Lung (tissue), 12 donors: ENCODE results near the gene YTHDC1. TPM values are rescaled to one million over a fixed set of nuclear protein-coding genes. Genes with fewer than 3 reads are reported as not detected.
A peak's percentile ranks its signal among the peaks of the same experiment; 100 is the strongest.

ENCODE experiments used
- ATAC-seq: fragments of 200-7000 bp; cut with Tn5 transposase; one replicate; pipeline ENCODE4 v1.9.1; 2020; ENCODE audit warnings: moderate number of reproducible peaks; ENCODE audit not compliant: insufficient read depth, low FRiP score
- DNase-seq, 3 donors: peaks; one replicate each; pipeline ENCODE4 v3.0.0-alpha.2; 2013 to 2017
- H3K27ac ChIP-seq, 2 donors: one replicate each; pipeline ENCODE4 v1.5.1; 2013; ENCODE audit warnings: mild to moderate bottlenecking in 2 of 2, moderate library complexity in 2 of 2, control low read depth in 1 of 2, inconsistent platforms in 1 of 2, low read depth in 1 of 2, low read length in 1 of 2
- H3K27me3 ChIP-seq, 3 donors: one replicate each; pipeline ENCODE4 v1.5.1; 2013; ENCODE audit warnings: low read length in 2 of 3; ENCODE audit not compliant: control insufficient read depth in 3 of 3, insufficient read depth in 3 of 3
- H3K36me3 ChIP-seq, 4 donors: one replicate each; pipeline ENCODE4 v1.5.1; 2013; ENCODE audit warnings: low read length in 4 of 4, mild to moderate bottlenecking in 1 of 4, moderate library complexity in 1 of 4; ENCODE audit not compliant: control insufficient read depth in 4 of 4, insufficient read depth in 4 of 4
- H3K4me1 ChIP-seq, 5 donors: one replicate each; pipeline ENCODE4 v1.5.1; 2013; ENCODE audit warnings: low read length in 5 of 5, mild to moderate bottlenecking in 2 of 5, moderate library complexity in 1 of 5; ENCODE audit not compliant: control insufficient read depth in 5 of 5, insufficient read depth in 5 of 5
- H3K4me3 ChIP-seq: one replicate; pipeline ENCODE4 v1.5.1; 2013; ENCODE audit warnings: mild to moderate bottlenecking, control low read depth, moderate library complexity
- H3K9ac ChIP-seq, 2 donors: one replicate each; pipeline ENCODE4 v1.5.1; 2013; ENCODE audit warnings: low read length in 2 of 2, control low read depth in 1 of 2; ENCODE audit not compliant: insufficient read depth in 1 of 2
- H3K9me3 ChIP-seq, 4 donors: one replicate each; pipeline ENCODE4 v1.5.1; 2013; ENCODE audit warnings: low read length in 3 of 4, mild to moderate bottlenecking in 1 of 4, moderate library complexity in 1 of 4; ENCODE audit not compliant: control insufficient read depth in 4 of 4, insufficient read depth in 3 of 4
- WGBS, 2 donors: extraction: QIAGEN DNeasy Blood & Tissue Kit; methylation state at CpG; one replicate each; pipeline ENCODE4 v1.1.7; 2013; 5-methylcytosine and 5-hydroxymethylcytosine counted together
- polyA plus RNA-seq, 2 donors: library from polyadenylated mRNA; stranded (reverse); fragments of 200-250 nt; gene quantifications; one replicate each; pipeline ENCODE4 v1.2.1, GENCODE V29; 2013
- total RNA-seq, 2 donors: library from RNA; depleted of rRNA in 1 of 2; stranded (reverse); fragments of >200 nt in 1 of 2; gene quantifications; one replicate each; pipeline ENCODE4 v1.2.1, GENCODE V29; 2014 to 2021
- TF ChIP-seq, protein P1 (sequence below): IDR thresholded peaks from 2 replicates; pipeline ENCODE4 v1.5.1; 2012; ENCODE audit warnings: mild to moderate bottlenecking; ENCODE audit errors: control extremely low read depth, extremely low read depth
- donor health status: control.
- donor health status: control.
- donor health status: Bipolar disorder and iron deficiency.
- donor health status: healthy.
- donor health status: DM: yes; HTN: yes; CAD: no.

The YTHDC1 gene
- total and polyA plus RNA-seq, 4 donors: 37.4 to 207 (median 49.2) TPM

DNA sequence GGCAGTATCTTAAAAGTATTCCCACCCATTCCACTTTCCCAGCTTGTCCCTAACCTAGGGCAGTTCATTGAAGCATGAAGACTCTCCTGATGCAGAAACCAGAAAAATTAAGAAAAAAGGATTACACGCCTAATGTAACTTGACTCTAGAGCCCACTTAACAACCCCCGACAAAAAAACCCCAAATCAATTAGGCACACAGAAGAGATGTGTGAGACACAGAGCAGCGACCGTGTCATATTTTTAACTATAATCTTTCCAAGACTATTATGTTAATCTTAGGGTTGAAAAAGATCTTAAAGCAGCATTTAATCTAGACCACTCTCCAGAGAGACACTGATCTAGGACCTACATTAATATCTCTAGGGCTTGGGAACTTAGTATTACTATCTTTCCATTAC, 1.3 kb downstream of the YTHDC1 start:
- peaks cover 0 to 4% (median 0%) of the 10 kb centered on the region in 4 donors for H3K36me3 ChIP-seq
- H3K4me1 ChIP-seq: peaks cover 0 to 24% (median 5%) of the 10 kb centered on the region in 5 donors
- H3K4me3 ChIP-seq: peak overlapping the region; percentile 98
- ATAC-seq: no peak
- TF ChIP-seq, protein P1, sequence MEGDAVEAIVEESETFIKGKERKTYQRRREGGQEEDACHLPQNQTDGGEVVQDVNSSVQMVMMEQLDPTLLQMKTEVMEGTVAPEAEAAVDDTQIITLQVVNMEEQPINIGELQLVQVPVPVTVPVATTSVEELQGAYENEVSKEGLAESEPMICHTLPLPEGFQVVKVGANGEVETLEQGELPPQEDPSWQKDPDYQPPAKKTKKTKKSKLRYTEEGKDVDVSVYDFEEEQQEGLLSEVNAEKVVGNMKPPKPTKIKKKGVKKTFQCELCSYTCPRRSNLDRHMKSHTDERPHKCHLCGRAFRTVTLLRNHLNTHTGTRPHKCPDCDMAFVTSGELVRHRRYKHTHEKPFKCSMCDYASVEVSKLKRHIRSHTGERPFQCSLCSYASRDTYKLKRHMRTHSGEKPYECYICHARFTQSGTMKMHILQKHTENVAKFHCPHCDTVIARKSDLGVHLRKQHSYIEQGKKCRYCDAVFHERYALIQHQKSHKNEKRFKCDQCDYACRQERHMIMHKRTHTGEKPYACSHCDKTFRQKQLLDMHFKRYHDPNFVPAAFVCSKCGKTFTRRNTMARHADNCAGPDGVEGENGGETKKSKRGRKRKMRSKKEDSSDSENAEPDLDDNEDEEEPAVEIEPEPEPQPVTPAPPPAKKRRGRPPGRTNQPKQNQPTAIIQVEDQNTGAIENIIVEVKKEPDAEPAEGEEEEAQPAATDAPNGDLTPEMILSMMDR: no peak
- peak overlapping the region in 1 of 2 donors; percentile 94 for H3K27ac ChIP-seq
- 2% methylated on average over 4 of the region's 4 CpGs for whole genome bisulfite sequencing, 2 donors
- no peaks in the 10 kb centered on the region for H3K27me3 ChIP-seq
- peaks cover 0 to 2% (median 0%) of the 10 kb centered on the region in 4 donors for H3K9me3 ChIP-seq
- peak overlapping the region; percentile 94 to 99 for H3K9ac ChIP-seq
- peak in 2 of 3 donors; percentile 43 to 58 for DNase-seq

DNA sequence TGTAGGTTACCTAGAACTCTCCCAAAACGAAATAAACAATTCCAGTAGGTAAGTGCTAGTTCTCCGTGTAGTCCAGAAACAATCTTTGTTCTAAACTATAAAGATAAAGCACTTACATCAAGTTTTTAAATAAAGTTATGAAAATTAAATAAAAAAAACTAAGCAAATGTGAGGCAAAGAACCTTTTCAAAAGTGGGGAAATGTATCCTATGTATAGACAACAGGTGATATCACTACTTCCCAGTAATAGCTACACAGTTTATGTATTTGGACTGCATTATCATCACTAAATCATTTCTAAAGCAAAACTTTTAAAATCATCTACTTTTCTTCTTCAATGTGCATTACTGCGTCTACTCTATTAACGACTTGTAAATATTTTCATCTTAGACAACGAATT, 2.0 kb downstream of the YTHDC1 start:
- peaks cover 0 to 2% (median 0%) of the 10 kb centered on the region in 4 donors for H3K9me3 ChIP-seq
- 10 to 23% methylated on average over 5 of the region's 5 CpGs for WGBS, 2 donors
- ATAC-seq (no peak), DNase-seq (no peak)
- H3K27me3 ChIP-seq: no peaks in the 10 kb centered on the region
- H3K4me1 ChIP-seq: peaks cover 0 to 24% (median 5%) of the 10 kb centered on the region in 5 donors
- no peak overlapping the region for H3K4me3 ChIP-seq
- peaks cover 0 to 4% (median 0%) of the 10 kb centered on the region in 4 donors for H3K36me3 ChIP-seq
- peak overlapping the region; percentile 94 to 99 for H3K9ac ChIP-seq
- H3K27ac ChIP-seq: no peak overlapping the region
- TF ChIP-seq, protein P1: no peak

DNA sequence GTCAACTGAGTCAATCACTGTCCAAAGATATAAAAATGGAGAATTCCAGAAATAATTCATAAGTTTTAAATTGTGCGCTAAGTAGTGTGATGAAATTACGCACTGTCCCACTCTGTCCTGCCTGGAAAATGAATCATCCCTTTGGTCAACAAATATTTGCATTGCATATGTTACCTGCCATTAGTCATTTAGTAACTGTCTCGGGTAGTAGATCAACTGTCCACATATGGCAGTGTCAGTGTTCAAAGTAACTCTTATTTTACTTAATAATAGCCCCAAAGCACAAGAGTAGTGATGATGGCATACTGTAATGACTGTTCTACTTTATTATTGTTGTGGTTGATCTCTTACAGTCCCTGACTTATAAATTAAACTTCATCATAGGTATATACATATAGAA, 3.4 kb downstream of the YTHDC1 start:
- Histone ChIP-seq H3K4me3 (no peak overlapping the region), H3K9ac (no peak overlapping the region), H3K27ac (no peak overlapping the region), H3K36me3 (peaks cover 0 to 4% (median 0%) of the 10 kb centered on the region in 4 donors), H3K27me3 (no peaks in the 10 kb centered on the region), H3K9me3 (peaks cover 0 to 2% (median 0%) of the 10 kb centered on the region in 4 donors), H3K4me1 (peaks cover 3 to 32% (median 6%) of the 10 kb centered on the region in 5 donors)
- ATAC-seq: no peak
- WGBS, 2 donors: 84 to 89% methylated on average over 3 of the region's 3 CpGs
- TF ChIP-seq, protein P1: no peak
- DNase-seq: no peak

DNA sequence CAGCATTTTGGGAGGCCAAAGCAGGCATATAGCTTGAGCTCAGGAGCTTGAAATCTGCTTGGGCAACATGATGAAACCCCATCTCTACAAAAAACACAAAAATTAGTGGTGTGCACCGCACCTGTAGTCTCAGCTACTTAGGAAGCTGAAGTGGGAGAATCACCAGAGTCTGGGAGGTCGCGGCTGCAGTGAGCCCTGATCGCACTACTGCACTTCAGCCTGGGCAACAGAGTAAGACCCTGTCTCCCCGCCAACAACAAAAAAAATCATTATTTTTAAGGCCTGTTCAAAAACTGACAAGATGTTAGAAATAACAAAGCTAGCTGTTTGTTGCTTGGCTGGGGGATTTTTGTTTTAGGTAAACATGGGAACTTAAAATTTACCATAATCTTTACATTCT, 5.1 kb downstream of the YTHDC1 start:
- 92 to 95% methylated on average over 5 of the region's 5 CpGs for WGBS, 2 donors
- H3K36me3 ChIP-seq: peaks cover 0 to 4% (median 0%) of the 10 kb centered on the region in 4 donors
- DNase-seq: no peak
- peaks cover 0 to 2% (median 0%) of the 10 kb centered on the region in 4 donors for H3K9me3 ChIP-seq
- H3K27me3 ChIP-seq: no peaks in the 10 kb centered on the region
- no peak overlapping the region for H3K4me3 ChIP-seq
- TF ChIP-seq, protein P1: no peak
- ATAC-seq: no peak
- peaks cover 5 to 32% (median 7%) of the 10 kb centered on the region in 5 donors for H3K4me1 ChIP-seq
- H3K27ac ChIP-seq: no peak overlapping the region
- no peak overlapping the region for H3K9ac ChIP-seq
